AG08396 (cell line): ENCODE data around the gene CDK5RAP3.
"Not testable (repeated sequence)": the region's sequence is repeated elsewhere in the genome, so short reads cannot be mapped to it uniquely, and the experiment has no call there.

Experiments used
- DNase-seq: peaks from one replicate; pipeline ENCODE4 v3.0.0; 2012; ENCODE audit warnings: low spot score, mixed read lengths

CDK5RAP3 gene, protein sequence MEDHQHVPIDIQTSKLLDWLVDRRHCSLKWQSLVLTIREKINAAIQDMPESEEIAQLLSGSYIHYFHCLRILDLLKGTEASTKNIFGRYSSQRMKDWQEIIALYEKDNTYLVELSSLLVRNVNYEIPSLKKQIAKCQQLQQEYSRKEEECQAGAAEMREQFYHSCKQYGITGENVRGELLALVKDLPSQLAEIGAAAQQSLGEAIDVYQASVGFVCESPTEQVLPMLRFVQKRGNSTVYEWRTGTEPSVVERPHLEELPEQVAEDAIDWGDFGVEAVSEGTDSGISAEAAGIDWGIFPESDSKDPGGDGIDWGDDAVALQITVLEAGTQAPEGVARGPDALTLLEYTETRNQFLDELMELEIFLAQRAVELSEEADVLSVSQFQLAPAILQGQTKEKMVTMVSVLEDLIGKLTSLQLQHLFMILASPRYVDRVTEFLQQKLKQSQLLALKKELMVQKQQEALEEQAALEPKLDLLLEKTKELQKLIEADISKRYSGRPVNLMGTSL

DNA sequence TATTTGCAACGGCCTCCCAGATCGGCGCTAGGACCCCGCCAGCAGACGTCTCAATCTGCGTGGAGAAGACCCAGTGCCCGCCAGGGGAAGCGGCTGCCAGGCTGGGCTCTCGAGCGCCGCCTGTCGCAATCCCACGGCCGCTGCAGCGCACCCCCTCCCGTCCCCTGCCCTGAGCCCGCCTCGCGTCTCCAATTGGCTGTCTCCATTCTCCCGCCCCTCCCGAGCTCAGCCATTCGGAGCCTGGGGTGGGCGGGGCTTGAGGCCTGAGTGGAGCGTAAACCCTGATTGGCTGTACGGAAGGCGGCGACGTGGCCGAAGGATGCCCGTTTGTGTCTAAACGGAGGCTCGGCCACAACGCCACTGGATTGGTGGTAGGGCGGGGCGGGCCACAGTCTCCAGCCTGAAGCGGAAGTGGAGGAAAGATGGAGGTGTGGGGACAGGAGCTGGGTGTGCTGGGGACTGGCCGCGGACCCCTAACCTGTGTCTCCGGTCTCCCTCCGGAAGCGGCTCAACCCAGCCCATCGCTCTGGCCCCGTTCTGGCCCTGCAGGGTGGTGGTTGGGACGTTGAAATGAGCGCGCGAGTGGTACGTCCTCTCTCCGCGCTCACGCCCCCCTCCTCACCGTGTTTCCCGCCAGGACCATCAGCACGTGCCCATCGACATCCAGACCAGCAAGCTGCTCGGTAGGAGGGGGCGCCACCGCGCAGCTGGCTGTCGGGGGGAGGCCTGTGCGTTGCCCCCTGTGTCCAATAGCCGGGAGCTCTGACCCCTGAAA, at the start of gene CDK5RAP3:
Gene CDK5RAP3, plus strand, starts transcription at position 389 of the 775 bp plus-strand sequence. Its CDS starts 34 bp downstream, at position 423.
- DNase-seq, result peak; percentile 97

DNA sequence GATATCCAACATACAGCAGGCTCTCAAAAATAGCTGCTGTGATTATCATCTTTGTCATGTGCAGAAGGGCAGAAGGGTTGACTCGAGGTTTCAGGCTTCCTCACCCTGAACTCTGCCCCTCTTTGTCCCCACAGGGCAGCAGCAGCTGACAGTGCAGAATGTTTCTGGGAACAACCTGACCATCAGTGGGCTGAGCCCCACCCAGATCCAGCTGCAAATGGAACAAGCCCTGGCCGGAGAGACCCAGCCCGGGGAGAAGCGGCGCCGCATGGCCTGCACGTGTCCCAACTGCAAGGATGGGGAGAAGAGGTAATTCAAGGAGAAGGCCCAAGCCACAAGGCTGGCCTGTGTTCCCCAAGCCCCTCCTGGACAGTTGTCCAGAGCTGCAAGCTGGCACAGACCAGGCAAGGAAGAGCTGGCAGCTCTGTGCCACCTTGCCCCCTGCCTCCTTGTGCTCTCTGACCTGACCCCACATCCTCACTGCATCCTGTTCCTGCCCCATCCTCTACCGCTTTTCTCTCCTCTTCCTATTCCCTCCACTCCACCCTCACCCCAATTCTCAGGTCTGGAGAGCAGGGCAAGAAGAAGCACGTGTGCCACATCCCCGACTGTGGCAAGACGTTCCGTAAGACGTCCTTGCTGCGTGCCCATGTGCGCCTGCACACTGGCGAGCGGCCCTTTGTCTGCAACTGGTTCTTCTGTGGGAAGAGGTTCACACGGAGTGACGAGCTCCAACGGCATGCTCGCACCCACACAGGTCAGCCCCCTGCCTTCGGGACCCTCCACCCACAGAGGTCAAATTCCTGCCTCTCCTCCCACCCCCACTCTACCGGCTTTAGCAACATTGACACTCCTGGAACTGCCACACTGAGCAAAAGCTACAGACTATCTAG, 45.9 kb upstream of the CDK5RAP3 start:
- DNase-seq, result no peak

DNA sequence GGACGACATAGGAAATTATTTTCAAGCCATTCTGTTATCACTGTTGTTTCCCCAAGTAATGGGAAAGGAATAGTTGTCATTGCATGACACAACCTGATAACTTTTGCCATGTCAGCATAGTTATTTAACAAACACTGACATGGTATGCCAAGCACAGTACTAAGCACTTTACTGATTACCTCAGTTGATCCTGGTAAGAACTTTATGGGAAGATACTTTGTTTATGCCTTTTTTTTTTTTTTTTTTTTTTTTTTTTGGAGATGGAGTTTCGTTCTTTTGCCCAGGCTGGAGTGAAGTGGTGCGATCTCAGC, 45.3 kb upstream of the CDK5RAP3 start:
- DNase-seq, result no peak

DNA sequence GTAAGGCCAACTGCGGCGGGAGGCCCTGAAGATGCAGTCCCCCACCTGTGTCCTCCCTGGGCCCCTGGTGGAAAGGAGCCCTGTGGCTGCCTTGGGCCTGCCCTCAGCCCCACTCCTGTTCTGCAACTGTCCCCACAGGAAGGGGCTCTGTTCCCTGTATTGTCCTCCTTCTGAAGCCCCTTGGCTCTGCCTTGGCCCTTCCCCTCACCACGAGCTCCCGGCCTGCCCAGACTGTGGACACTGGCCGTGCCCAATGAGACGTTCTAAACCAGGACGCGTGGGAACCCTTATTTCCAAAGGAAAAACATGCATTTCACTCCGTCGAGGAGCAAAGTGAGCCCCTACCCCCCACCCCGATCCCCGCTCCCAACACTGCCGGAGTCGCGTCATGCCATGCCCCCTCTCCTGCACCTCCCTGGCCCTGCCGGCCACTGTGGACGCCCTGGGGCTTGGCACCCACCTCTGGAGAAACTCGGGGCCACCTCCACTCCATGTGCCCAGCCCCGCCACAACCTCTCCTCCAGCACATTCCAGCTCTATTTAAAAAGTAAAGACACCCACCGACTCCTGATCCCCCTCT, 43.0 kb upstream of the CDK5RAP3 start:
- DNase-seq, result no peak

DNA sequence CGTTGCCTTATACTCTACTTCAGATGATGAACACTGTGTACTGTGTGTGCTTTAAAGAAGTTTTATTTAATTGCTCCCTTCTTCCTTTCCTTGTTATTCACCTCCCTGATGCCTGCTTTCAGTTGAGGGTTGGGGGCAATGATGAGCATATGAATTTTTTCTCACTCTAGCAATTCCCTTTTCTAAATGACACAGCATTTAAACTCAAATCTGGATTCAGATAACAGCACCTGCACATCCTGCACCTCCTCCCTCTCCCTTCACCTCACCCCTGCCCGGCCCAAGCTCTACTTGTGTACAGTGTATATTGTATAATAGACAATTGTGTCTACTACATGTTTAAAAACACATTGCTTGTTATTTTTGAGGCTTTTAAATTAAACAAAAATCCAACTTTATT, 42.5 kb upstream of the CDK5RAP3 start:
- no peak for DNase-seq

DNA sequence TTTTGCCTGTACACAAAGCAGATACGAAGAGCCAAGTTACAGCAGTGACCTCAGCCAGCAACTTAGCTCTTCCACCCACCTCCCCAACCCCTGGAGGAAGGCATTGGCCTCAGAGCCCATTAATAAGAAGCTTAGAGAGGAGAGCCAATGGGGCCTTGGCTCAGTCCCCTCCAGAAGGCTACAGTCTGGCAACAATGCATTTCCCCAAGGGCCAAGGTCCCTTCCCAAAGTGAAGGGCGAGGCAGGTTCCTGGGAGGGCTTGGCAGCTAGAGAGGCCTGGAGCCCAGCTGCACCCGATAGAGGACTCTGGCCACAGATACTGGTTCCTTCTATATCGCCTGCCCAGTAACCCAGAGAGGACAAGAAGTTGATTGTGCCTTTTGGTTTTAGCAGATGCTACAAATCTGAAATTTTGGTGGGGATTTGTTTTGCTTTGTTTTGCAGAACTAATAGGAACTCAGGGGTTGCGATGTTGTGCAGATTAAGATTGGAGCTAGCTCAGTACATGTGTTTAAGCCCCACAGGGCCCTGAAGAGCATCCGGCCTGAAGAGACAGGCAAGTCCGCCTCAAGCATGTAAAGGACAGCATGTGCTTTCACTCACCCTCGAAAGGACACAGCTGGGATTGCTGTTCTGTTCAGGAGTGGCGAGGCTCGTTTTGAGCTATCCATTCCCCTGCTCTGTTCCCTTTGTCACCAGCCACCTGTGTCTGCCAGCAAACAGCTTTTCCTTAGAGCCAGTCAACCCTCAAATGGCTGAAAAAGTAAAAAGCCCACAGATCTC, 41.5 kb upstream of the CDK5RAP3 start:
- DNase-seq, result no peak

DNA sequence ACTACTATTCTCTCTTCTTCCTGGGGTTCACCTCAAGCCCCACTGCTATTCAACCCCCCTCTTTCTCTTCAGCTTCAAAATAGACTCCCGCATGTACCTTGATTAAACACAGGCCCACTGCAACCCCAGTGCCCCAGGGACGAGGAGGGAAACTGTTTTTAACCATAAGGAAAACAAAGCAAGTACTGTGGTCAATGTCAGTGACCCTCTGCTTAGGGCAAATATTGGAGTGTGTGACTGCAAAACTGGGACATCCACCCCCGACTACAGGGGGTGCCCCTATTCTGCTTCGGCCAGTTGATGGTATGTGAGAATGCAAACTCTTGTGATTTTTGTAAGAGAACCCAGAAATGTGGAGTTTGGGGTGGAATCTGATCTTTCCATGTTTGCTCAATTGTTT, 39.1 kb upstream of the CDK5RAP3 start:
- no peak for DNase-seq

DNA sequence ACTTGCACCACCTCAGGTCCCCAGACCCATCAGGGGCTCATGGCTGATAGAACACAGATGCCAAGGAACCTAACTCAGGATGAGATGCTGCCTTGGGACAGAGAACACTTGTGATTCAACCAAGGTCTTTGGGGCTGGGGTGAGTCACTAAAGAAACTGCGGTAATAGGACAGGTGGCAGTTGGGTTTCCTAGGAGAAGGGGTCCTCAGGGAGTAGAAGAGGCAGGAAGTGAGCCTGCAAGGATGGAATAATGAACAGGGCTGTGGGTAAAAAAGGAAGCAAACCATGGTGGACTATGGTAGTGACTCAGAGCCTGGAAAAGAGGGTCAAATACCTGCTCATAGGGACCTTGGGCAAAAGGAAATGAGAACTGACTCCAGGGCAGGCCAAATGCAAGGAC, 36.1 kb upstream of the CDK5RAP3 start:
- no peak for DNase-seq

DNA sequence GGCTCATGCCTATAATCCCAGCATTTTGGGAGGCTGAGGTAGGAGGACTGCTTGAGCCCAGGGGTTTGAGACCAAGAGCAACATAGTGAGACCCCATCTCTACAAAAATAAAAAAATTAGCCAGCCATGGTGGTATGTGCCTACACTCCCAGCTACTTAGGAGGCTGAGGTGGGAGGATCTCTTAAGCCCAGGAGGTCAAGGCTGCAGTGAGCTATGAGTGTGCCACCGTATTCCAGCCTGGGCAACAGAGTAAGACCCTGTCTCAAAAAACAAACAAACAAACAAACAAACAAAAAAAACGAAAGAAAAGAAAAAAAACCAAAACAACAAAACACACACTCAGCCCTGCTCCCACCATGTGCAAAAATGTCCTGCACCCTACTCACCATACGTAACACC, 35.4 kb upstream of the CDK5RAP3 start:
- not testable (repeated sequence) for DNase-seq

DNA sequence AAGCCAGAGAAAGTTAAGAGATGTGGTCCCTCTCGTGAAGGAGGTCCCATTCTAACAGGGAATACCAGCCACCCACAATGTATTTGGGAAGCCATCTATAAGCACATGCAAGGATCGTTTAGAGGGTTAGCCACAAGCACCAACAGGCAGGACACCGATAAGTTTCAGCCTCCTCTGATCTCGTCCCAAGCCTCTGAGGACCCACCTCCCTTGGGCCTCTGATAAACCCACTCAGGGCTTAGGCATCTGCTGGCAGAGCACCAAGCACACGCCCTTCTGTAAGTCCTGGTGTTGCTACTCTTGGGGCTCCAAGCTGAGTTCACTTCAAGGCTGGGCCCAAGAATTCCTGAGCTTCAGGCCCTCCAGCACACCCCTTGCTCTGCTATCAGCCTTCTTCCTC, 35.0 kb upstream of the CDK5RAP3 start:
- DNase-seq, result peak; percentile 80

DNA sequence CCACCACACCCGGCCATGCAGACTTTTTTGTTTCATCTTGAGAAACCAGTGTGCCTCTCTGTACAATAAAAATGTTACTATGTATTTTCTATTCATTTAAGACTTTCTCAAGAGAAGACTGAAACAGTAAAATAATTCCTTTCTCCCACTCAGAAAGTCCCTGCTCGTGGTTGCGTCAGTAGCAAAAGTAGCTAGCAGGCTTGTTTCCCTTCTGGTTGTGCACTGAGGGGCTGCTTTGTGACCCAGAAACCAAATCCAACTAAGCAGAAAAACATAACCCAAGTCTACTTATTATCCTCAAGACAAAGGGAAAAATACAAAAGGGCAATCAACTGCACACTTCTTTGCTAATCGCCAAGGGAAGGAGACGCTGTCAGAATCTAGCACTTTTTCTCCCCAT, 33.0 kb upstream of the CDK5RAP3 start:
- DNase-seq, result no peak

DNA sequence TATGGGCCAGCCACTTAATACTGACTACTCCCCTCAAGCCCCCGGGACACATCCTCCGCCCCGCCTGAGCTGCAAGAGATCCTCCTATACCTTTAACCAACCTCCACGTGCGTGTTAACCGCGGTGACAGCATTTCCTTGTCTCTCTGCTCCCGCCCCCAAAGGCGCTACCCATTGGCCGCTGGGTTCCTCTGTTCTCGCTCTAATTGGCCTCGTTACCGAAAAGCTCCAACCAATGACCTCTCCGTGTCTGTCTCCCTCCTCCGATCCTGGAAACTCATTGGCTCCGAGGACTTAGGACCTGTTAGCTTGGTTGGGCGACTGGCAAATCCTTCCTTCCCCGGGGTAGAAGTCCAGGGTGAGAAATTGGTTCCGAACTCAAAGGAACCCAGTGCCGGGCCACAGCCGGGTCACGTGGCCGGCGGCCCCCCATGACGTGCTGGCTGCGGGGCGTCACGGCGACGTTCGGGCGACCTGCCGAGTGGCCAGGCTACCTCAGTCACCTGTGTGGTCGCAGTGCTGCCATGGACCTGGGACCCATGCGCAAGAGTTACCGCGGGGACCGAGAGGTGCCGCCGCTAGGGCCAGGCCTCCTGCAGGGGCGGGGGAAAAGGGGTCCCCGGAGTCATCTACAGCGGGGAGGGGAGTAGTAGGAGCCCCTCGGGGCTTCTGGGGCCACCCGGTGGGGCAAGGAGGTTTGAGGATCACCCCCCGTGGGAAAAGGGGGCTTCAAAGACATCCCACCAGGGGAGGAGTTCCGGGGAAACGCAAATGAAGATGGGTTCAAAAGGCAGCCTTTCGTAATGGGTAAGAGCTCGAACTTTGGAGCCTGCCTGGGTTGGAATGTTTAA, 29.4 kb upstream of the CDK5RAP3 start, which contains the start of gene PNPO:
Gene PNPO, plus strand, starts transcription at position 326 of the 850 bp plus-strand sequence. Its CDS starts 105 bp downstream, at position 431.
- DNase-seq, result peak; percentile 98

DNA sequence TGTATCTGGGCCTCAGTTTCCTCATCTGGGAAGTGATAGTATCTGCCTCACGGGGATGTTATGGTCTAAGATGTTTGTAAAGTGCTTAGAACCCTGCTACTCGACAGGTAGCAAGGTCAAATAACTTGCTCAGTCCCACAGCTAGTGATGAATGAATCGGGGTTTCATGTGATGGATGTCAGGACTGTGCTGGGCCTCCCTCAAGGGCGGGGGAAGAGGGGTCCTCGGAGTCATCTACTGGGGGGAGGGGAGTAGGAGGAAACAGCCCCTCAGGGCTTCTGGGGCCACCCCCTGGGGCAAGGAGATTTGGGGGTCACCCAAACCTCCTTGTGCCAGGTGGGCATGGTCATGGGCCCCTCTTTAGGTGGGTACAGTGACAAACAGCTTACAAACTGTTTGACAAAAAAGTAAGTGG, 28.8 kb upstream of the CDK5RAP3 start:
- DNase-seq, result no peak

DNA sequence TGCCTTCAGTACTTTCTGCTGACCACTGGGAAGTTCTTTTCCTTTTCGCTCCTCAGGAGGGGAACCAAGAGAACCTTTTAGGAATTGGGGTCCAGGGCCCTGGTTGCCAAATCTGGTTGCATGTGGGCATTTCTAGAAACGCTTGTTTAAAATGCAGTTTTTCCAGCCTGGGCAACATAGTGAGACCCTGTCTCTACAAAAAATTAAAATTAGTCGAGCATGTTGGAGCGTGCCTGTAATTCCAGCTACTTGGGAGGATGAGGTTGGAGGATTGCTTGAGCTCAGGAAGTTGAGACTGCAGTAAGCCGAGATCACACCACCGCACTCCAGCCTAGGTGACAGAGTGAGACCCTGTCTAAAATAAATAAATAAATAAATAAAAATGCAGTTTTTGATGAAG, 28.3 kb upstream of the CDK5RAP3 start:
- no peak for DNase-seq

DNA sequence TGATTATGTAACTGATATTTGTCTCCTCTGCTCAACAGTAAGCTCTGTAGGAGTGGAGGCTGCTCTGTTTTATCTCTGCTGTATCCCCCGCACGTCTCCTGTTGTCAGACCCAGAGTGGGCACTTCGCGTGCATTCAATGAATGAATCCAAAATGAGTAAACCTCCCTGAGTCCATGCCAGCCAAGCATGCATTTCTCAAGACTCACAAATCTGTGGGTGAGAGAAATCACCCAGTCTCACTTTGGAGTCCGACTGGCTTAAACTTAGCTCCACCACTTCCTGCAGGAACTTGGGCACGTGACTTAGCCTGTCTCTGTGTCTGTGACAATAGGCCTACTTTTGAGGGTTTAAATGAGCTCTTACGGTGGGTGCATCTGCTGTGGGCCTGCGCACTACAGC, 25.8 kb upstream of the CDK5RAP3 start:
- no peak for DNase-seq

DNA sequence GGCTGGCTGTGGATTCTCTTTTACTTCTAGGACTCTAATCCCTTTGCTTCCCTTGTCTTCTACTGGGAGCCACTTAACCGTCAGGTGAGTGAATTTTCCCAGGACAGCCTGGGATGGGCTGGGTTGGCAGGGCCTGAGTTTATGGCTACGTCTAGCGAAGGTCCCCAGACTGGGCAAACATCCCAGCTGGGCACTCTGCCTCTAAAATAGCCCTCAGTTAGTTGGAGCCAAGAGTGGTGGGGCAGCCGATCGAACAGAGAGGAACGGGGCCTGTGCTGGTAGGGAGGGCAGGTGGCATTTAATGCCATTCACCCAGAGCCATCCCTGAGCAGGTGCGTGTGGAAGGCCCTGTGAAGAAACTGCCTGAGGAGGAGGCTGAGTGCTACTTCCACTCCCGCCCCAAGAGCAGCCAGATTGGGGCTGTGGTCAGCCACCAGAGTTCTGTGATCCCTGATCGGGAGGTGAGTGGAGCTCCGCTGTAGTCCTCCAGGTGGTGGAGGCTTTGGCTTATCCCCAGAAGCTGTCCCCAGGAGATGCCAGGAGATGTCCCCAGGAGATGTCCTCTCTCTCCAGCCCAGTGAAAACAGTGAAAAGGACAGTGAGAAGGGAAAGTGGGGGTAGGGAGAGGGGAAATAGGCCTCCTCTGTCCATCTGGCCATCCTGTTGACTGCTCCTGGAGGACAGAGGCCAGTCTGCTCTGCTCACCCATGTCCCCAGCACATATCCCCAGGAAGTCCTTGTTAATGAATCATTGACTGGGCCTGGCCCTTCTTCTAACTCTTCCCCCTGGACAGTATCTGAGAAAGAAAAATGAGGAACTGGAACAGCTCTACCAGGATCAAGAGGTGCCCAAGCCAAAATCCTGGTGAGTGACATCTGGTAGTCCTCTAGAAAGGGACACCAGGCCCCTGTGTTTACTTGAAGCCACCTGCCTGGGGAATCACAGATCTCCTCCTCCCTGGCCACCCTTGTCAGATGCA, 25.1 kb upstream of the CDK5RAP3 start:
- DNase-seq, result no peak

DNA sequence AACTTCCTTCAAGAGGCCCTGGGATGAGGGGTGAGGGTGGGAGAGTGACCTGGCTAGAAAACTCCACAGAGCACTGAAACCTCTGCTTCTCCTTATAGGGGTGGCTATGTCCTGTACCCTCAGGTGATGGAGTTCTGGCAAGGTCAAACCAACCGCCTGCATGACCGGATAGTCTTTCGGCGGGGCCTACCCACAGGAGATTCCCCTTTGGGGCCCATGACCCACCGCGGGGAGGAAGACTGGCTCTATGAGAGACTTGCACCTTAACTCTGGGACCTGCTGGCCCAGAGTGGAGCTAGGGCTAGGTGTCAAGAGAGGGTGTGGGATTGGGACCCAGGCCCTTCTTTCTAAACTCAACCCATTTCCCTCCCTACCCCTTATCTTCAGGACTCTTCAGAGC, 24.4 kb upstream of the CDK5RAP3 start:
- no peak for DNase-seq

DNA sequence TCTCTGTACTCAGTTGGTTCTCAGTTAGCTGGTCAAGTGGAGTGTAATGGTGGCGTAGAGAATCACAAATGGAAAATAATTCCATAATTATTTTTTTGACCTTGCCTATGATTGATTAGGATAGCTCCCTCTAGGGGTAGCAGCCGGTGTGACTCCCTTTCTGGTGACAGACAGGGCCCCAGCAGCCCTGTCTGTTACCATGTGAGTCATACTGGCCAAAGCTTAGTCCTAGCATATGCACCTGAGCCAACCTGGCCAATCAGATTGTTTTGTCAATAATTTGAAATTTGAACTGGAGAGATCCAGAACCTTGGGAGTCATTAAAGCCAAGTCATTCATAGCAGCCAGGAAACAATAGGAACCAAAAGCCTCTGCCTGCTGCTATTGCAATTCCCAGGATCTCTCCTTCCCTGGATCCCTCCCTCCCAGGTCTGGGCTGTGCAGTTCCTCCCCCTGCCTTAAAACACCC, 23.9 kb upstream of the CDK5RAP3 start:
- peak; percentile 84 for DNase-seq
